K562 treated with DMSO at 1 percent for 48 hours (cell line): Measurements from ENCODE around the gene LTBR. TPM values are rescaled to one million over a fixed set of nuclear protein-coding genes. Genes with fewer than 3 reads are reported as not detected.

Source experiments
- total RNA-seq: library from RNA; unstranded; fragments of 300-600 nt; gene quantifications from 2 replicates; pipeline ENCODE4 v1.2.3, GENCODE V29; 2022; ENCODE audit warnings: low replicate concordance; ENCODE audit errors: extremely low read depth

The LTBR gene
- not detected in 2 replicates for total RNA-seq

GRCh38 chr12:6383572-6384498, at the start of gene LTBR:
Gene LTBR, plus strand, starts transcription at chr12:6384162. Its CDS starts 197 bp downstream, at chr12:6384359.

GRCh38 chr12:6341417-6342139, 42.4 kb upstream of the LTBR start, which contains the start of gene TNFRSF1A:
Gene TNFRSF1A, minus strand, starts transcription at chr12:6342076. Its CDS starts 262 bp downstream, at chr12:6341814.

GRCh38 chr12:6375269-6376078, 8.5 kb upstream of the LTBR start, which contains the start of gene SCNN1A:
Gene SCNN1A, minus strand, starts transcription at chr12:6375563. Its CDS starts 780 bp downstream, at chr12:6374783.

Other genes with a start within 250 kb of the LTBR start
- not detected in 2 replicates for gene CD9, start 183.8 kb upstream of the LTBR start, total RNA-seq
- not detected in 2 replicates for gene PLEKHG6, start 73.5 kb upstream of the LTBR start, total RNA-seq
- gene TNFRSF1A, start 42.1 kb upstream of the LTBR start, total RNA-seq, result not detected in 2 replicates
- gene SCNN1A, start 8.6 kb upstream of the LTBR start, total RNA-seq, result not detected in 2 replicates
- gene CD27, start 60.8 kb downstream of the LTBR start, total RNA-seq, result not detected in 2 replicates
- gene TAPBPL, start 67.9 kb downstream of the LTBR start, total RNA-seq, result not detected in 2 replicates
- not detected in 2 replicates for gene VAMP1, start 86.5 kb downstream of the LTBR start, total RNA-seq
- gene MRPL51, start 109.1 kb downstream of the LTBR start, total RNA-seq, result not detected in 2 replicates
- gene NCAPD2, start 109.9 kb downstream of the LTBR start, total RNA-seq, result not detected in 2 replicates
- 996 and 1,689 TPM in 2 replicates for gene GAPDH, start 150.4 kb downstream of the LTBR start, total RNA-seq
- not detected in 2 replicates for gene IFFO1, start 171.9 kb downstream of the LTBR start, total RNA-seq
- gene NOP2, start 184.1 kb downstream of the LTBR start, total RNA-seq, result not detected in 2 replicates
- 161 and 363 TPM in 2 replicates for gene CHD4, start 223.2 kb downstream of the LTBR start, total RNA-seq